Fibroblast of lung (primary cell): ENCODE results near the gene ITPR3. TPM values are rescaled to one million over a fixed set of nuclear protein-coding genes. Genes with fewer than 3 reads are reported as not detected.

Source experiments
- DNase-seq, 2 donors: peaks; one replicate each; pipeline versions ENCODE4 v3.0.0 to v3.0.0-alpha.2; 2010; ENCODE audit warnings: low read depth in 2 of 2
- H2AFZ ChIP-seq: 2 replicates; pipeline ENCODE4 v1.5.1; 2012; ENCODE audit warnings: low read length, control low read depth, inconsistent platforms
- H3K27ac ChIP-seq: 2 replicates; pipeline ENCODE4 v1.5.1; 2011; ENCODE audit warnings: low read length, control low read depth; ENCODE audit not compliant: insufficient read depth
- H3K27me3 ChIP-seq: 2 replicates; pipeline ENCODE4 v1.5.1; 2011; ENCODE audit warnings: mild to moderate bottlenecking, low read length; ENCODE audit not compliant: control insufficient read depth, insufficient read depth
- H3K36me3 ChIP-seq: 2 replicates; pipeline ENCODE4 v1.5.1; 2011; ENCODE audit warnings: low read length; ENCODE audit not compliant: control insufficient read depth, insufficient read depth
- H3K4me1 ChIP-seq: 2 replicates; pipeline ENCODE4 v1.5.1; 2011; ENCODE audit warnings: low read length; ENCODE audit not compliant: control insufficient read depth, insufficient read depth; ENCODE audit errors: extremely low read depth
- H3K4me2 ChIP-seq: 2 replicates; pipeline ENCODE4 v1.5.1; 2011; ENCODE audit warnings: low read length, control low read depth; ENCODE audit not compliant: insufficient read depth; ENCODE audit errors: extremely low read depth
- H3K4me3 ChIP-seq, 4 experiments: fragments of 200-600 bp in 1 of 4; sonication (generic) in 1 of 4; replicated peaks in 1 of 4; 2 replicates each; pipeline ENCODE4 v1.5.1; 2011 to 2016; ENCODE audit warnings: low read length in 4 of 4, low read depth in 3 of 4, mild to moderate bottlenecking in 3 of 4, control low read depth in 2 of 4, inconsistent platforms in 1 of 4, mixed read lengths in 1 of 4; ENCODE audit not compliant: insufficient read depth in 1 of 4; ENCODE audit errors: control extremely low read depth in 1 of 4
- H3K79me2 ChIP-seq: 2 replicates; pipeline ENCODE4 v1.5.1; 2012; ENCODE audit warnings: mild to moderate bottlenecking, low read length, inconsistent platforms; ENCODE audit not compliant: control insufficient read depth, insufficient read depth
- H3K9ac ChIP-seq: 2 replicates; pipeline ENCODE4 v1.5.1; 2011; ENCODE audit warnings: mild to moderate bottlenecking, low read length, control low read depth; ENCODE audit not compliant: insufficient read depth
- H3K9me3 ChIP-seq: 2 replicates; pipeline ENCODE4 v1.5.1; 2012; ENCODE audit warnings: low read depth, low read length; ENCODE audit not compliant: control insufficient read depth, insufficient read depth
- H4K20me1 ChIP-seq: 2 replicates; pipeline ENCODE4 v1.5.1; 2011; ENCODE audit warnings: low read length; ENCODE audit not compliant: control insufficient read depth, insufficient read depth; ENCODE audit errors: extremely low read depth
- CTCF ChIP-seq, 2 donors: IDR thresholded peaks in 1 of 2; conservative IDR thresholded peaks in 1 of 2; 1 replicate in 1 of 2; 2 replicates in 1 of 2; pipeline ENCODE4 v1.5.1; 2011 to 2012; ENCODE audit warnings: low read length in 2 of 2, control low read depth in 1 of 2, inconsistent platforms in 1 of 2, low read depth in 1 of 2, mild to moderate bottlenecking in 1 of 2
- EZH2 ChIP-seq: IDR thresholded peaks from 2 replicates; pipeline ENCODE4 v1.5.1; 2012; ENCODE audit warnings: low read length, control low read depth, mild to moderate bottlenecking; ENCODE audit errors: missing control alignments
- polyA plus RNA-seq, 2 donors: library from polyadenylated mRNA; depleted of rRNA in 1 of 2; stranded (reverse) in 1 of 2; unstranded in 1 of 2; fragments of >200 nt; gene quantifications; 2 replicates each; pipeline ENCODE4 v1.2.1, GENCODE V29; 2011 to 2012; ENCODE audit warnings: missing spikeins in 1 of 2
- total RNA-seq: library from RNA; depleted of rRNA; stranded (reverse); fragments of >200 nt; gene quantifications from 2 replicates; pipeline ENCODE4 v1.2.1, GENCODE V29; 2014

Gene ITPR3
- total and polyA plus RNA-seq, 2 donors (not counting 1 experiment from before 2014, with no cell fraction given): 9.6 to 43.4 TPM

- Histone ChIP-seq H3K9ac (no peak overlapping the region), H3K27ac (no peak overlapping the region), H3K9me3 (no peaks in the 10 kb centered on the region), H2AFZ (no peak overlapping the region), H3K79me2 (peaks cover 26% of the 10 kb centered on the region), H3K36me3 (peaks cover 16% of the 10 kb centered on the region), H3K27me3 (no peaks in the 10 kb centered on the region), H4K20me1 (no peaks in the 10 kb centered on the region), H3K4me2 (no peak overlapping the region), H3K4me1 (peaks cover 3% of the 10 kb centered on the region), H3K4me3 (no peak overlapping the region)
- DNase-seq: no peak
- TF ChIP-seq EZH2 (no peak), CTCF (conservative IDR thresholded peaks at IDR 0.05 in 1 of 2, IDR thresholded peaks at IDR 0.05 in 1 of 2; ENCODE audit: low read depth in 1 of 2, low read length in 2 of 2) (no peak)
Measured at GRCh38 chr6:33576668-33577067, 44.5 kb upstream of the ITPR3 start.

GRCh38 chr6:33577106-33577535 is 44.0 kb upstream of the ITPR3 start:
- TF ChIP-seq CTCF (conservative IDR thresholded peaks at IDR 0.05 in 1 of 2, IDR thresholded peaks at IDR 0.05 in 1 of 2; ENCODE audit: low read depth in 1 of 2, low read length in 2 of 2) (no peak), EZH2 (no peak)
- DNase-seq: no peak
- peaks cover 3% of the 10 kb centered on the region for H3K4me1 ChIP-seq
- H3K79me2 ChIP-seq: peaks cover 26% of the 10 kb centered on the region
- no peaks in the 10 kb centered on the region for H3K9me3 ChIP-seq
- H3K4me2 ChIP-seq: no peak overlapping the region
- H3K4me3 ChIP-seq: no peak overlapping the region
- no peak overlapping the region for H2AFZ ChIP-seq
- no peak overlapping the region for H3K27ac ChIP-seq
- no peaks in the 10 kb centered on the region for H4K20me1 ChIP-seq
- peaks cover 16% of the 10 kb centered on the region for H3K36me3 ChIP-seq
- H3K9ac ChIP-seq: no peak overlapping the region
- no peaks in the 10 kb centered on the region for H3K27me3 ChIP-seq

- peaks cover 16% of the 10 kb centered on the region for H3K36me3 ChIP-seq
- TF ChIP-seq EZH2 (no peak), CTCF (conservative IDR thresholded peaks at IDR 0.05 in 1 of 2, IDR thresholded peaks at IDR 0.05 in 1 of 2; ENCODE audit: low read depth in 1 of 2, low read length in 2 of 2) (no peak)
- no peak overlapping the region for H2AFZ ChIP-seq
Measured at GRCh38 chr6:33577718-33578117, 43.4 kb upstream of the ITPR3 start.

More at GRCh38 chr6:33577718-33578117, 43.4 kb upstream of the ITPR3 start:
- no peak overlapping the region for H3K9ac ChIP-seq
- DNase-seq: no peak
- H3K27me3 ChIP-seq: no peaks in the 10 kb centered on the region
- H3K9me3 ChIP-seq: no peaks in the 10 kb centered on the region
- no peak overlapping the region for H3K4me2 ChIP-seq
- H3K27ac ChIP-seq: no peak overlapping the region
- no peaks in the 10 kb centered on the region for H4K20me1 ChIP-seq
- H3K4me3 ChIP-seq: no peak overlapping the region
- H3K79me2 ChIP-seq: peaks cover 26% of the 10 kb centered on the region
- H3K4me1 ChIP-seq: peaks cover 3% of the 10 kb centered on the region
